Activated CD4-positive, alpha-beta T cell treated with anti-CD3 and anti-CD28 coated beads, Interleukin-2, Interleukin-4, amounts not matched to agents 100 ng/mL and 50 ng/mL, durations not matched to agents 16 hours and 8 hours (primary cell): Measurements from ENCODE around the gene MRPL20.

Experiments
- DNase-seq: peaks from one replicate; pipeline ENCODE4 v3.0.0-alpha.2; 2020; ENCODE audit warnings: low spot score

The MRPL20 gene

DNA sequence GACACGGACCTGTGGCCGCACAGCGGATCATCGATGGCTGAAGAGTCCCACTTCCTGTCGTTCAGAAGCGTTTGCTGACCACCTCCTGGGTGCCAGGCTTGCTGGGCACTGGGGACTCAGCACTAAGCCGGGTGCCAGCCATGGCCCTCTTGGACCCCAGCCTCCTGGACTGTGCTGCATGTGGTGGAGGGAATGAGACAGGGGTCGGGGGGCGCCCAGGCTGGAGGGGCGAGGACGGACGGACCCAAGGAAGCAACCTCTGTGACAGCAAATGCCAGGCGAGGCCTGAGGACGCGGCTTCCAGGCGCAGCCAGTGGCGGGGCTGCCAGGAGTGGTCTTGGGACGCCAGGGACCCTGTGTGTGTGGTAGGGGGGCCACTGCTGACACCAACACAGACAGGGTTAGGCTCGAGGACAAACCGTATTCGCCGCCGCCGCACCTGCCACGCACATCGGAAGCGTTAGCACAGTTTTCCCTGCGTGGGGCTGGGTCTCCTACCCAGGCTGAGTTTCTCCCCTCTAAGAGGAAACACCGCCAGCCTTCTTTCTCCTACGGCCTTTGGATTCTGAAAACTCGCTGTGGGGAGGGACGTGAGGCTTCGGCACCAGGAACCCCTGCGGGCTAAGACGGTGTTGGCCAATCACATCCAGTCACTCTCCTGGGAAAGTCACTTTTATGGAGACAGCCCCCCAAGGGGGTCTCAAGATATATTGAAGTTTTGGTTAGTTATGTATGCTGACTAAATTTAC lies 45.7 kb downstream of the MRPL20 start:
- no peak for DNase-seq

DNA sequence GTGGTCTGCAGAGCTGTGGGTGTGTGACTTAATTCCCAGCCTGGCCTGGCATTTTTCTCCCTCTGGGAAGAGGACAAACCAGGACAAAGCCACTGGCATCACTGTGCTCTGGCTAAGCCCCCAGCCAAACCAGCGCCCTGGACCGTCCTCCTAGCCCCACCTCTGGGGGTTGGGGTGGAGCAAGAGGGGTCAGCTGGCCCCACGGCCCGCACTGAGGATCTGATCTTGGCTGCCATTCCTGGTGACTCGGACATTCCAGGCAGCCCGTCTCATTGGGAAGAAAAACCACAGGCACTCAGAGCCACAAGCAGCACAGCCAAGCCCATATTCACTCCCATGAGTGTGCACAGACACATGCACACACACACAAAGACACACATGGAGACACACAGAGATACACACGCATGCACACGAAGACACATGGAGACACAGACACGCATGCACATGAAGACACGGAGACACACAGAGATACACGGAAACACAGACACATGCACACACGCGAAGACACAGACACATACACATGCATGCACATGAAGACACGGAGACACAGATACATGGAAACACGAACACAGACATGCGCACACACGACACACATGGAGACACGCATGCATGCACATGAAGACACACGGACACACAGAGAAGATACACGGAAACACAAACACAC lies 46.5 kb downstream of the MRPL20 start:
- DNase-seq, result no peak

DNA sequence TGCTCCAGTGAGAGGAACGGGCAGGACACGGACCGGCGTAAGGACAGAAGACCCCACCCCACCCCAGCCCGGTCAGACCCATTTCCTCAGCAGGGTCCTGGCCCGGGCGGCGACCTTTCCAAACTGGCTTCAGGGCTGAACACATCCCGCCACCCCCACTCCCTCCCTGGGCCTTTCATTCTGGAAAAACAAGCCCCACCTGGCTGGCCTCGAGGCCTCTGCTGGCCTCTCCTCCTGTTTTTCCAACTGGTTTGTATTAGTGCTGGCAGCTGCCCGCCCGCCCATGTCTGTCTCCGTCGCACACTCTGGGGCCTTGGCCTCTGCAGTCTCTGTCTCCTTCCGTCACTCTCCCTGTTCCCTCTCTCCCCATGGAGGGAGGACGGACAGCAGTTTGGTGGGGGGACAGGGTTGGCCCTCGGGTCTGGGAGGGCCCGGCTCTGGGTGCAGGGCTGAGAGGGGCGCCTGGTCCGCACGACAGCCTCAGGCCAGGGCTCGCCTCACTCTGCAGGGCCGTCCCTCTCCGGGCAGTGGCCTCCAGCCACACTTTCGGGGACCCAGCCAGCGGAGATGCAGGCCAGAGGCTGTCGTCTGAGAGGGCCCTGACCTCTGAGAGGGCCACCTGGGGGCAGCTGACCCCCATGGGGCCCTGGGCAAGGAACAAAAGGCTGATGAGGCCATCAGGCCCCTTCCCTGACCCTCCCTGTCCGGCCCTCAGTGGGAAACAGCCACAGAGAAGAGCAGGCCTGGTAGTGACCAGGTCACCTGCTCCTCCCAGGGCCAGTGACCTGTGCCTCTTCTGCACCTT lies 47.2 kb downstream of the MRPL20 start:
- no peak for DNase-seq

DNA sequence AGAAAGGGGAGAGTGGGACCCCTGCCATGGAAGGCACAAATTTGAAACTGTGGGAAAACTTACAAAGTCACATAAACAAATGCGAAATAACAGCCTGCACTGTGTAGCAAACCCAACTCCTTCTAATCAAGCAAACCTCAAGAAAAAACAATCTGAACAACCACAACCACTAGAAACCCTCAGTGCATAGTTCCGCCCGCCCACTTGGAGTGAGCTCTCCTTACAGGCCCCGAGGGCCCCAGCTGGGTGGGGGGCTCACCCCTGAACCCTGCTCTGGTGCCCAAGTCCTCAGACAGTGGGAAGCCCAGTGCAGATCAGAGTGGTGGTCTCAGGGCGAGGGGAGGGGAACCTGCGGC lies 47.8 kb downstream of the MRPL20 start:
- DNase-seq, result no peak

DNA sequence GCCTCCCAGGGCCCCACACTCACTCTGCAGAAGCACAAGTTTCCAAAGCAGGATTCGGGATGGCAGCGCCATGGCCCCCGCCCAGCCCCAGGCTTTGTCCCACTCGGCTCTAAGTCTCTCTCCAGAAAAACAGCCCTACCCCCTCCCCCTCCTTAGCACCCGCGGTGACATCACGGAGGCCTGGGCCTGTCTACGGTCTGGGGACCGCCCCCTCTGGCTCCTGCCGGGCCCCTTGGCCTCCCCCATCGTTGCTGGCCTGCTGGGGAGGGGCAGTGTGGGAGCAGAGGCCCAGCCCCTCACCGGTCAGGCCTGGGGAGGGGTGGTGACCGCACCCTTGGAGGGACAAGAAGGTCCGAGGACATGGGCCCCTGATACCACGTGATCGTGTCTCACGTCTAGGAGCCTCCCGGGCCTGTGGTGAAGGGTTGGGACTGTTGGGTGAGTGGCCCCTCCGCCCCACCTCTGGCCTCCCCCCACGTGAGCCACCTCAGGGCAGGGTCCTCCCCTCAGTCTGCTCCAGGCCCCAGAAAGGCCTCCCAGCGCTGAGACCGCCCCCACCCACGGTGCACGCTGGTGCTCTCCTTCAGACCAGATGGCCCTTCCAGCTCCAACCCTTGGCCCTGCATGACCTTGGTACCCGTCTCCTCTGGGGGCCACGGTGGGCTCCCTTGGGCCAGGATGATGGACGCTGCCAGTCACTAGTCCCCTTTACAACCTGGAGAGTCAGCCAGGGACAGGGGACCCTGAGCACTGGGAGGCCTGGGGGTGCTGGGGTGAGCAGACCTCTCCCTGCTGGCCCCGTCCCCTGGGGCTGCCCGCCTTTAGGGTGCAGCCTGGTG lies 48.4 kb downstream of the MRPL20 start, which contains the start of gene MXRA8:
Gene MXRA8, minus strand, starts transcription at position 123 of the 839 bp plus-strand sequence. Its CDS starts 51 bp downstream, at position 72.
- DNase-seq, result no peak

DNA sequence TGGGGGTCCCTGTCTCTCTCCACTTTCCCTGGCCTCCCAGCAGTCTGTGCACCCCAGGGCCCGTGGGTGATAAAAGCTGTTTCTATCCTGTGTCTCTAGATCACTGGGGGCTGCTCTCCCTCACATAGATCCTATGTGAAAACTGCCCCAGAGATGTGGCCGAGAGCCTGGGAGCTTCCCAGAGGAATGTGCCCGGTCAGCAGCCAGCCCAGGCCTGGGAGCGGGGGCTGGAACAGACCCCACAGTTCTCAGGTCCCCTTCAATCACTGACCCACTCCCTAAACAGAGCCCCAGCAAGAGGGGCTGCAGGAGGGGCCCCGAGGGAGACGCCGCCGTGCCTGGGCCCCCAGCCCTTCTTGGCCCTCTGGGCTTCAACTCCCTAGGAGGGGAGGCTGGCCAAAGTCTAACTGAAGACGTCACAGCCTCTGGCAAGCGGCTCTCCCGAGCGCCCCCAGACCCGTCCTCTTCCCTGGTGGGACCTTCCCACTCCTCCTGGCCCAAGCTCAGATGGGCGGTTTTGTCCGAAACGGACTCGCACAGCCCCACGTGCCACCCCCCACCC lies 49.1 kb downstream of the MRPL20 start:
- no peak for DNase-seq

DNA sequence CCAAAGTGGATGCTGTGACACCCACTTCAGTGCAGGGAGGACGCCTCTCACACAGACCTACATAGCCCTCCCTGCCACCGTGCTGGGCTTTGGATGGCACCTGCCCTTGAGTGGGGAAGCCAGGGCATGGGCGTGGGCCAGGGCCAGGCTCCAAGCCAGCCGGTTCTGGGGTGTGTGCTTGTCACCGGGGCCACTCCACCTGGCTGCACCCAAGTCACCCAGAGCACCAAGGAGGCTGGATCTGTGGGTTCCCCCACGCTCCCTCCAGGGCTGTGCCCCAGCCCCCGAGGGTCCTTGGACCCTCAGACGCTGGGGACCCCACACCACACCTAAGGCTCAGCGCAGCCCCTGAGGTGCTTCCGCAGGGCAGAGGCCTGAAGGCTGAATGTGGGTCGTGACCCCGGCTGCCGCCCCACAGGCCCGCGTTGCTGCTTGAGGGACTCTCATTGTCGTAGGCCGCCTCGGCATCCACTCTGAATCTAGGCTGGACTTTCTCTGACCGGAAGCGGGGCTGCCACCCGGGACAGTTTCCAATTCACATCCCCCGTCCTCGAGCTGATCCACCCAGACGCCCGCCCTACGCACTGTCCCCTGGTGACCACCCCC lies 50.2 kb downstream of the MRPL20 start:
- no peak for DNase-seq

DNA sequence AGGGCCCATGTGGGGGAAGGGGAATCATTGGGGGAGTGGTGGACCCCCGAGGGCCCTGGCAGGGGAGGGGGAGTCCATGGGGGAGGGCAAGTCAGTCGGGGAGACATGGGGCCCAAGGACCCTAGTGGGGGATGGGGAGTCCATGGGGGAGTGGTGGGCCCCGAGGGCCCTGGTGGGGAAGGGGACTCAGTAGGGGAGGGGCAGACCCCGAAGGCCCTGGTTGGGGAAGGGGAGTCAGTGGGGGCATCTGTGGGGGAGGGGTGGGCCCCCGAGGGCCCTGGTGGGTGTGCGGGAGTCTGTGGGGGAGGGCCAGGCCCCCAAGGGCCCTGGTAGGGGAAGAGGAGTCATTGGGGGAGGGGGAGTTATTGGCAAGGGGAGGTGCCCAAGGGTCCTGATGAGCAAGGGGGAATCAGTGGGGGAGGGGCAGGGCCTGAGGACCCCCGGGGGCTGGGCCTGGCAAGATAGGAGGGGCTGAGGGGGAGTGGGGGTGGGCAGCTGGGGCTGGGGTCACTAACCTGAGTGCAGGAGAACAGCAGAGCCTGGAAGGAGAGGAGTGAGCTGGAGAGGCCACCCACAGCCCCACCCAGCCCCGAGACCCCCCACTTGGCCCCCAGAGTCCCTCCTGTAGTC lies 50.8 kb downstream of the MRPL20 start:
- no peak for DNase-seq

DNA sequence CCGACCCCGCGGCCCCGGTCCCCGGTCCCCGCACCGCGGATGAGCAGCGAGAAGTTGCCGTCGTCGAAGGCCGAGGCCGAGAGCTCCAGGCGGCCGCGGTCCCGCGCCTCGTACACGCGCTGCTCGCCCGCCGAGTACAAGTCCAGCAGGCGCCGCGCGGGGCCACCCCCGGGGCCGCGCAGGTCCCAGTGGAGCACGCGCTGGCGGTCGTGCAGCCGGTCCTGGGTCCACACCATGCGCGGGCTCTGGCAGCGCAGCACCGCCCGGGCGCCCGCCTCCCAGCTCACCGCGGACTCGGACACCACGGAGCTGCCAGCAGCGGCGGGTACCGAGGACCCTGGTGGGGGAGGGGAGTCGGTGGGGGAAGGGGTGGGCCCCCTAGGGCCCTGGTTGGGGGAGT lies 51.7 kb downstream of the MRPL20 start:
- no peak for DNase-seq

DNA sequence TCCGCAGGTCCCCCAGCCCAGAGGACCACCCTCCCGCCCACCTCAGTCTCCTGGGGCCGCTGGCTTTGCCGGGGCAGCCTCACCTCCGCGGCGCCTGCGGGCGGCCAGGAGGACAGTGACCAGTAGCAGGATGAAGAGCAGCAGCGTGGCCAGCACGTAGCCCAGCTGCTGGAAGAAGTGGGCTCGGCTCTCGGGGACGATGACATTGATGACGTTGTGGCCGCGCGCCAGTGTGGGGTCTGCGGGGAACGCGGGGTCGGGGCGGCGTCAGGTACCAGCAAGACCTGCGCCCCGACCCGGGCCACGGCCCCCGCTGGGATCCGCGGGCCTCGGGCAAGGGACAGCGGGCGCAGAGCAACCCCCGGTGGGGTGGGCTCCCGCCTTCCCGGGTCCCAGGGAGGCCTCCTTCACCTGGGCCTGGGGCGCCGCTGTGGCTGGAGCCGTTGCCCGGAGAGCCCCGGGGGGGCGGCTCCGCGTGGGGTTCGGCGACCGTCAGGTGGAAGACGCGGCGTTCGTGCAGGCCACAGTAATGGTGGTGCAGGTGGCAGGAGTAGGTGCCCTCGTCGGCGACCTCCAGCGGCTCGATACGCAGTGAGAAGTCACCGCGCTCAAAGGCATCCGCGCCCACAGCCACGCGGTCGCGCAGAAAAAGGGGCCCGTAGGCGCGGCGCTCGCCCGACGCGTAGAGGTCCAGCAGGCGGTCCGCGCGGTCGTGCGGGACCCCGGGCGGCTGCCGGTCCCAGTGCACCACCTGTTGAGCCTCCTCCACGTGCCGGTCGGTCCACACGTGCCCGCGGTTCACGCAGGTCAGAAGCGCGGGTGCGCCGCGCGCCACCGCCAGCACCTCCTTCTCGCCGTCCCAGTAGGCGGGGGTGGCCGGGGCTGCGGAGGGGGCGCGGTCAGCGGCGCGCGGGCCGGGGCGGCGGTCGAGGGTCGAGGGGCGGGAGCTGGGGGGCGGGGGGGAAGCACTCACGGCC lies 52.5 kb downstream of the MRPL20 start:
- DNase-seq, result no peak

DNA sequence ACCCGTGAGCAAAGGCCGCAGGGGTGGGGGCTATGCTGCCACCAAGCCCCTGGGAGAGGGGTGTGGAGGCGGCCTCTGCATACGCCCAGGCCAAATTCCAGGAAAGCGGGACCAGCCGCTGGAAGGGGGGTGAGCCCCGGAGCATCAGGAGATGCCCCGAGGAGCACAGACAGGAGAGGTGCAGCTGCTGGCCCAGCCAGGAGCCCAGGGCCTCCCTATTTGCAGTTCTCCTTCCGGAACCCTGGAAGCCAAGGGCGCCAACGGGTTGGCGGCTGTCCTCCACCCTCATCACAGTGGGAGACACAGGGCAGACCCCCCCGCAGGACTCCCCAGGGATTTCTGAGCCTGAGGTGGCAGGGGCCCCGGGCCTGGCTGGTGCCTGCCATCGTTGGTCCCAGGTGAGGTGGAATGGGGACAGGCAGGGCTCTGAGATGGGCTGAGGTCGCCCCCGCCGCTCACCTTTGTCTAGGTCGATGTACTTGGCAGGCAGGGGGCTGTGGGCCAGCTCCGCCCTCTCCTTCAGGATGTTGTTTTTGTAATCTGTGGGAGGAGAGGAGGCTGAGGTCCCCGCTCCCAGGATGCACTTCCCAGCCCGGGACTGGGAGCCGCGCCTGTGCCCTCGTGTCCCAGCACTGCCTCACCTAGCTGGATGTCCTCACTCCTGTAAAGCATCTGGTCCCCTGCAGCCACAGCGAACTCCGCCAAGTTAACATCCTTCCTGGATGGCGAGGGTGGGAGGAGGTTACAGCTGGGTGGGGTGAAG lies 53.5 kb downstream of the MRPL20 start:
- no peak for DNase-seq

DNA sequence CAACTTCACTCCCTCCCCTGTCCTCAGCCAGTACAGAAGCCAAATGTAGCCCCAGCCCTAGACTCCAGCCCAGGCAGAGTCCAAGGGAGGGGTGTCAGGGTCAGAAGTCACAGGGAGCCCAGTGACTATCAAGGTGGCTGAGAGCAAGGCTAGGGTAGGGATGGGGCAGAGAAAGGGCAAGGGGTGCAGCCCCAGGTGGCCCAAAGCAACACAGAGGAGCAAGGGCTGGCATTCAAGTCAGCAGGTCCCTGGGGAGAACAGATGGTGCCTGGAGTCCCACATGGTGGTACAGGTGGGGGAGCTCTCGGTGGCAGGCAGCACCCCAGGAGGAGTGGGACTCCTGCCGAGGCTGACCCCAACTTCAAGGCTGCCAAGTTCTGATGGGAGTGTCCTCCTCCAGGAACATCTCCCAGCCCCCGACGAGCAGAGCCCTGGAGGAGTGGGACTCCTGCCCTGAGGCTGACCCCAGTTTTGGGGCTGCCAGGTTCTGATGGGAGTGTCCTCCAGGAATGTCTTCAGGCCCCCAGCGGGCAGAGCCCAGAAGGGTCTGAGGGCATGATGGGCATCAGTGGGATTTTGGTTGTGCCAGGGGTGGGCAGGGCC lies 54.2 kb downstream of the MRPL20 start:
- no peak for DNase-seq
